Measurements from ENCODE around the gene OPN1LW. TPM values are rescaled to one million over a fixed set of nuclear protein-coding genes. Genes with fewer than 3 reads are reported as not detected.

The OPN1LW gene
- total RNA-seq, 1 experiment from 2014 or later = not detected

DNA sequence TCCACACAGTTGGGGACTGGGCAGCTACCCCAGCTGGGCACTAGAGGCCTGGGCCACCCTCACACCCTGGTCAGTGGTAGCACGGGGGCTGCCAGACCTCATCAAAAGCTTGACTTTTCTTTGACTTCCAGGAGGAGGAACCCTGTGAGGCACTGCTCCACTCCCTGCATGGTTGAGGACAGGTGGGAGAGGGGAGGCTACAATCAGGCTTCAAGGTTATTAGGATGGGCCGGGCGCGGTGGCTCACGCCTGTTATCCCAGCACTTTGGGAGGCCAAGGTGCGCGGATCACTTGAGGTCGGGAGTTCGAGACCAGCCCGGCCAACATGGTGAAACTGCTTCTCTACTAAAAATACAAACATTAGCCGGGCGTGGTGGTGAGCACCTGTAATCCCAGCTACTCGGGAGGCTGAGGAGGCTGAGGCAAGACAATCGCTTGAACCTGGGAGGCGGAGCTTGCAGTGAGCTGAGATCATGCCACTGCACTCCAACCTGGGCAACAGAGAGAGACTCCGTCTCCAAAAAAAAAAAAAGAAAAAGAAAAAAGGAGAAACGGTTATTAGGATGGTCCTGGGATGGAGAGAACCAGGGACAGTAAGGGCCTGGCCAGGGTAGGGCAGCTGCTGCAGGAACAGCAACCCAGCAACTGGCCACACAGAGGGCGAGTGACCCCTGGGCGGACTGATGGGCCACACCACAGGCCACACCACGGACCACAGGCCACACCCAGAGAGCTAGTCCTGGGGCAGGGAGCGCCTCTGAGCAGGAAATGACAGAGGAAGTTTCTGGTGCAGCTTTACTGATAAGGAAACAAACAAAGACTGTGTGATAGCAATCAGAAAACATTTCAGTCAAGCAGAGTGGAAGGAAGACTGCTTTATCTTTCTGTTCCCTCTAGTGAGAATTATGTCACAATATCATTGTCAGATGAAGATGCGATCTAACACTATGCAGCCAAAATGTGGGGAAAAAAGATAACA lies 20.5 kb upstream of the OPN1LW start:
- peaks cover 32% of the 10 kb centered on the region for H3K4me1 ChIP-seq (ENCODE audit: insufficient read depth, low read length)
- H3K79me2 ChIP-seq (ENCODE audit: low read length) = no peaks in the 10 kb centered on the region
- CTCF ChIA-PET = interaction anchor here (0.8 kb wide), 1 partner anchor 191 kb away, joined by 3 read pairs; no protein-coding TSS in a partner anchor
- no peaks in the 10 kb centered on the region for H3K27me3 ChIP-seq (ENCODE audit: low read length)
- POLR2A ChIA-PET (ENCODE audit: unreplicated experiment) = no interaction called here
- H3K36me3 ChIP-seq (ENCODE audit: low read depth, low read length) = no peaks in the 10 kb centered on the region
- 0 out of 2 replicates have a peak overlapping the region, but pooled peaks have one; percentile 9 for H2AFZ ChIP-seq (ENCODE audit: low read length)
- H3K27ac ChIP-seq (ENCODE audit: low read length) = no peak overlapping the region
- no peaks in the 10 kb centered on the region for H4K20me1 ChIP-seq (ENCODE audit: low read length)
- H3K9ac ChIP-seq (ENCODE audit: low read length) = no peak overlapping the region
- TF ChIP-seq EZH2 (IDR thresholded peaks at IDR 0.05; ENCODE audit: low read length, unreplicated experiment) (no peak), EZH2phosphoT487 (IDR thresholded peaks at IDR 0.05; ENCODE audit: borderline replicate concordance, low read length) (no peak)
- TF ChIP-seq, protein P1, sequence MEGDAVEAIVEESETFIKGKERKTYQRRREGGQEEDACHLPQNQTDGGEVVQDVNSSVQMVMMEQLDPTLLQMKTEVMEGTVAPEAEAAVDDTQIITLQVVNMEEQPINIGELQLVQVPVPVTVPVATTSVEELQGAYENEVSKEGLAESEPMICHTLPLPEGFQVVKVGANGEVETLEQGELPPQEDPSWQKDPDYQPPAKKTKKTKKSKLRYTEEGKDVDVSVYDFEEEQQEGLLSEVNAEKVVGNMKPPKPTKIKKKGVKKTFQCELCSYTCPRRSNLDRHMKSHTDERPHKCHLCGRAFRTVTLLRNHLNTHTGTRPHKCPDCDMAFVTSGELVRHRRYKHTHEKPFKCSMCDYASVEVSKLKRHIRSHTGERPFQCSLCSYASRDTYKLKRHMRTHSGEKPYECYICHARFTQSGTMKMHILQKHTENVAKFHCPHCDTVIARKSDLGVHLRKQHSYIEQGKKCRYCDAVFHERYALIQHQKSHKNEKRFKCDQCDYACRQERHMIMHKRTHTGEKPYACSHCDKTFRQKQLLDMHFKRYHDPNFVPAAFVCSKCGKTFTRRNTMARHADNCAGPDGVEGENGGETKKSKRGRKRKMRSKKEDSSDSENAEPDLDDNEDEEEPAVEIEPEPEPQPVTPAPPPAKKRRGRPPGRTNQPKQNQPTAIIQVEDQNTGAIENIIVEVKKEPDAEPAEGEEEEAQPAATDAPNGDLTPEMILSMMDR (conservative IDR thresholded peaks at IDR 0.05; ENCODE audit: low read depth, low read length) = no peak
- no peaks in the 10 kb centered on the region for H3F3A ChIP-seq (ENCODE audit: low read length, unreplicated experiment)
- no TSS peak for BruUV-seq (replicated peaks)
- ATAC-seq (peak; percentile 77), DNase-seq (peak; percentile 30)
- H3K4me2 ChIP-seq (ENCODE audit: low read length) = 0 out of 2 replicates have a peak overlapping the region, but pooled peaks have one; percentile 22
- no peaks in the 10 kb centered on the region for H3K9me2 ChIP-seq (replicated peaks; ENCODE audit: low read length)
- no peaks in the 10 kb centered on the region for H3K9me3 ChIP-seq (ENCODE audit: low read length)
- no peak overlapping the region for H3K4me3 ChIP-seq (ENCODE audit: low read length)
- intact Hi-C loops (cut with micrococcal nuclease) = no loop called here

DNA sequence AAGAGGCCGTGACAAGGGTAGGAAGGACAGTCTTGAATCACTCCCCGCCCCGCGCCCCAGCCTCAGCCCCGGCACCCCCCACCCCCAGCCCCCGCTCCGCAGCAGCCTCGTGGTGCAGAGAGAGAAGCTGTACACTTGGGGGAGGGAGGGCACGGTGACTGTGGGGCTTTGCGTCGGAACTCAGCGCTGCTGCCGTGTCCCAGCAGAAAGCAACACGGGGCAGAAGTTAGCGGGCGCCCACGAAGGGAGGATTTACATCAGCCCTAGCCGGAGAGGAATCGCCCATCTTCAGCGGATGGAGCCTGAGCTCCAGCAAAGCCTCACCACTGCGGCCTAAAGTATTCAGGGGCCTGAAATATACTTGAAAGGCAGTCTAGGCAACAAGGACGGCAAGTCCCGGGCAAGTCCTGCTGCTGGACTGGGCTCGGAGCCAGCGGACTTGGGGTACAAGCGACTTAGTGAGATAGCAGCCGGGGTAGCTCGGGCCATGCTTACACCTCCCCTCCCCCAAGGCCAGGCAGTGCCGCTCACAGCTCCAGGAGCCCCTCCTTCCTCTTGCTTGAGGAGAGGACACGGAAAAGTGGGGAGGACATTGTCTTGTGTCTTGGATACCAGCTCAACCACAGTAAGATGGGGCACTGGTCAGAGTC lies 18.5 kb upstream of the OPN1LW start:
- Histone ChIP-seq H3K4me2 (ENCODE audit: low read length) (no peak overlapping the region), H3K27ac (ENCODE audit: low read length) (no peak overlapping the region), H3K9me2 (replicated peaks; ENCODE audit: low read length) (no peaks in the 10 kb centered on the region), H3K36me3 (ENCODE audit: low read depth, low read length) (no peaks in the 10 kb centered on the region), H3F3A (ENCODE audit: low read length, unreplicated experiment) (no peaks in the 10 kb centered on the region), H4K20me1 (ENCODE audit: low read length) (no peaks in the 10 kb centered on the region), H3K4me3 (ENCODE audit: low read length) (no peak overlapping the region), H3K79me2 (ENCODE audit: low read length) (no peaks in the 10 kb centered on the region), H2AFZ (ENCODE audit: low read length) (no peak overlapping the region), H3K4me1 (ENCODE audit: insufficient read depth, low read length) (peaks cover 32% of the 10 kb centered on the region), H3K27me3 (ENCODE audit: low read length) (no peaks in the 10 kb centered on the region), H3K9me3 (ENCODE audit: low read length) (no peaks in the 10 kb centered on the region), H3K9ac (ENCODE audit: low read length) (no peak overlapping the region)
- no peak for DNase-seq
- ATAC-seq = no peak
- TF ChIP-seq, protein P1 (conservative IDR thresholded peaks at IDR 0.05; ENCODE audit: low read depth, low read length) = no peak
- TF ChIP-seq EZH2phosphoT487 (IDR thresholded peaks at IDR 0.05; ENCODE audit: borderline replicate concordance, low read length) = no peak
- TF ChIP-seq EZH2 (IDR thresholded peaks at IDR 0.05; ENCODE audit: low read length, unreplicated experiment) = no peak
- intact Hi-C loops (cut with micrococcal nuclease) = no loop called here
- ChIA-PET CTCF (no interaction called here), POLR2A (ENCODE audit: unreplicated experiment) (no interaction called here)
- no TSS peak for BruUV-seq (replicated peaks)

Data from PC-3 (cell line).